ENCODE data around the gene LRRC25. TPM values are rescaled to one million over a fixed set of nuclear protein-coding genes. Genes with fewer than 3 reads are reported as not detected.
"Not testable (repeated sequence)": the region's sequence is repeated elsewhere in the genome, so short reads cannot be mapped to it uniquely, and the experiment has no call there.

LRRC25 gene
- polyA plus RNA-seq, 3 donors = 0.75 to 1.6 (median 0.88) TPM

DNA sequence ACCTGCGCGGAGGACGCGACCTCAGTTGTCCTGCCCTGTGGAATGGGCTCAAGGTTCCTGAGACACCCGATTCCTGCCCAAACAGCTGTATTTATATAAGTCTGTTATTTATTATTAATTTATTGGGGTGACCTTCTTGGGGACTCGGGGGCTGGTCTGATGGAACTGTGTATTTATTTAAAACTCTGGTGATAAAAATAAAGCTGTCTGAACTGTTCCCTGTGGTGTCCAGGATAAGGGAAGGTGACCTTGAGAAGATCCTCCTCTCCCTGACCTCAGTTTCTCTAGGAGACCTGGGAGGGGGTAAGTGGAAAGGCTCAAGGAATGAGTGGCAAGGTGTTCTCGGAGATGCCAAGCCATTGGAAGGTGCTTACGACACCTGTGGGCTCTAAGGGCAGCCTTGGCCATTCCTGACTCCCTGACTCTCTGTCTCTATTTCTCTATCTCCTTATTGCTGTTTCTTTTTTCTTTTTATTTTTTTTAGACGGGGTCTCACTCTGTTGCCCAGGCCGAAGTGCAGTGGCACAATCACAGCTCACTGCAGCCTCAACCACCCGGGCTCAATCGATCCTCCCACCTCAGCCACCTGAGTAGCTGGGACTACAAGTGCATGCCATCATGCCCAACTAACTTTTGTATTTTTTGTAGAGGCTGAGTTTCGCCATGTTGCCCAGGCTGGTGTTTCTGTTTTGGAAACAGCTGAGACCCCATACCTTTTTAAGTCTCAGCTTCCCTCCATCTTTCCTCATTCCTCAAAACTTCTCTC lies 8.3 kb downstream of the LRRC25 start:
- no peak for DNase-seq (ENCODE audit: extremely low read depth in 1 of 11, low read depth in 9 of 11, low spot score in 4 of 11)

DNA sequence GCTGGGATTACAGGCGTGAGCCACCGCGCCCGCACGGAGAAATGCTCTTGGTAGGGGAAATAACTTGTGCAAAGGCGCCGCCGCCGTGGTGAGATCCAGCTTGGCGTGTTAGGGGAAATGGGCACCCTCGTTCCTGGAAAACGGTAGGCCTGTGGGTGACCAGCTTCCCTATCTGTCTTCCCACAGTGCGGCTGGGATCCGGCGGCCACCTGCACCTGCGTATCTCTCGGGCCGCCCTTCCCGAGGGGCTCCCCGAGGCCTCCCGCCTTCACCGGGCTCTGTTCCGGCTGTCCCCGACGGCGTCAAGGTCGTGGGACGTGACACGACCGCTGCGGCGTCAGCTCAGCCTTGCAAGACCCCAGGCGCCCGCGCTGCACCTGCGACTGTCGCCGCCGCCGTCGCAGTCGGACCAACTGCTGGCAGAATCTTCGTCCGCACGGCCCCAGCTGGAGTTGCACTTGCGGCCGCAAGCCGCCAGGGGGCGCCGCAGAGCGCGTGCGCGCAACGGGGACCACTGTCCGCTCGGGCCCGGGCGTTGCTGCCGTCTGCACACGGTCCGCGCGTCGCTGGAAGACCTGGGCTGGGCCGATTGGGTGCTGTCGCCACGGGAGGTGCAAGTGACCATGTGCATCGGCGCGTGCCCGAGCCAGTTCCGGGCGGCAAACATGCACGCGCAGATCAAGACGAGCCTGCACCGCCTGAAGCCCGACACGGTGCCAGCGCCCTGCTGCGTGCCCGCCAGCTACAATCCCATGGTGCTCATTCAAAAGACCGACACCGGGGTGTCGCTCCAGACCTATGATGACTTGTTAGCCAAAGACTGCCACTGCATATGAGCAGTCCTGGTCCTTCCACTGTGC lies 9.1 kb downstream of the LRRC25 start:
- DNase-seq (ENCODE audit: extremely low read depth in 1 of 11, low read depth in 9 of 11, low spot score in 4 of 11) = peak in 10 of 11 donors; percentile 72 to 86 (median 77)

DNA sequence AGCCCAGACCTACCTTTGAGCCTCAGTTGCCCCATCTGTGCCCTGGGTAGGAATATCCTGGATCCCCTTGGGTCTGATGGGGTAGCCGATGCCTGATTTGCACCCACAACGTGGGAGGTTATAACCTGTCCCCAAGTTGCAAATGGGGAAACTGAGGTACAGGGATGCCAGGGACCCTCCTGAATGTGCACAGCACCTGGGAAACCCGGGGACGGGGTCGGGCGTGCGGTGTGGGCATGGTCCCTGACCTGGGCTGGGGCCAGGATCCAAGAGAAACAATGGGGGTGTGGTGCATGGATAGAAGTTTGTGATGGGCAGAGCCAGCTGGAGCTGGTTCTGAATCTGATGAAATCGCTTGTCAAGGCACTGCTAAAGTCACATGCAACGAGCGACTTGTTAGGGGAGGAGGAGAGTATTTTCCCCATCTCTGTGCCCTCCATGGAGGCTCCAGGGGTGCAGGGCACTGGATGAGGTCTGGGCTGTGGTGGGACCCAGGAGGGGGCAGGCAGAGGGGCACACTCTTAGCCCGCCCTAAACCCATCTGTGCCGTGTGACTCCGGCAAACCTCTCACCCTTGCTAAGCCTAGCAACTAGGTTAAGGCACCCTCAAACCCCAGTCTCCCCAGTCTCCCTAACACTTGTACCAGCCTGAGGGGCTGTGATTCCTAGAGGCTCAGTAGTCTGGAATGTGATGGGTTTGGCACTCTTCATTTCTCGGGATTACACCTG lies 10.7 kb downstream of the LRRC25 start:
- DNase-seq (ENCODE audit: extremely low read depth in 1 of 11, low read depth in 9 of 11, low spot score in 4 of 11) = no peak

DNA sequence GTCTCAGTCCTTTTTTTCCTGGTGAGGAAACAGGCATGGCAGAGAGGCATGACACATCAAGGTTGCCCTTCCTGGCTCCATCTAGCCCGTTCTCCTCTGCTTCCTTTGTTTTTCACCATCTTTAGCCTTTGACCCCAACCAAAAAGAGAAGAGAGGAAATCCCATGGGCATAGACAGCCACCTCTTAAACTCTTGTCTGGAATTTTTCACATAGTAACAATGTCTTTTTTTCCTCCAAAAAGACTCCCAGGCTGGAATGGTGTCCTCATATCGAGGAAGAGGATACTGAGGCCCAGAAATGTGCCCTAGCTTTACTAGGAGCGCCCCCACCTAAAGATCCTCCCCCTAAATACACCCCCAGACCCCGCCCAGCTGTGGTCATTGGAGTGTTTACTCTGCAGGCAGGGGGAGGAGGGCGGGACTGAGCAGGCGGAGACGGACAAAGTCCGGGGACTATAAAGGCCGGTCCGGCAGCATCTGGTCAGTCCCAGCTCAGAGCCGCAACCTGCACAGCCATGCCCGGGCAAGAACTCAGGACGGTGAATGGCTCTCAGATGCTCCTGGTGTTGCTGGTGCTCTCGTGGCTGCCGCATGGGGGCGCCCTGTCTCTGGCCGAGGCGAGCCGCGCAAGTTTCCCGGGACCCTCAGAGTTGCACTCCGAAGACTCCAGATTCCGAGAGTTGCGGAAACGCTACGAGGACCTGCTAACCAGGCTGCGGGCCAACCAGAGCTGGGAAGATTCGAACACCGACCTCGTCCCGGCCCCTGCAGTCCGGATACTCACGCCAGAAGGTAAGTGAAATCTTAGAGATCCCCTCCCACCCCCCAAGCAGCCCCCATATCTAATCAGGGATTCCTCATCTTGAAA lies 11.5 kb downstream of the LRRC25 start, which contains the start of gene GDF15:
GDF15 (plus strand) TSS at position 484 of the 868 bp plus-strand sequence; CDS start at position 516, 32 bp downstream.
- peak in 2 of 11 donors; percentile 52 to 53 for DNase-seq (ENCODE audit: extremely low read depth in 1 of 11, low read depth in 9 of 11, low spot score in 4 of 11)

DNA sequence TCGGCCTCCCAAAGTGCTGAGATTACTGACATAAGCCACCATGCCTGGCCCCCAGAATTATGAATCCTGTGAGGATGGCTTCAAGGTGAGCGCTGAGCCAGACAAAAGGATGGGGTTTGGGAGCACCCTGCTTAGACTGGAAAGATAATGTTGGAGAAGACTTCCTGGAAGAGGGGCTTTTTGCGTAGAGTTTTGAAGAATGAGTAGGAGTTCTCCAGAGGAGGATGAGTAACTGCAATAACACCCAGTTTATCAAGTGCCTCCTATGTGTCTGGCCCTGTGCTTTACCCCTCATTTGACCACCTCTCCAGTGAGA lies 12.1 kb downstream of the LRRC25 start:
- DNase-seq (ENCODE audit: extremely low read depth in 1 of 11, low read depth in 9 of 11, low spot score in 4 of 11) = no peak

DNA sequence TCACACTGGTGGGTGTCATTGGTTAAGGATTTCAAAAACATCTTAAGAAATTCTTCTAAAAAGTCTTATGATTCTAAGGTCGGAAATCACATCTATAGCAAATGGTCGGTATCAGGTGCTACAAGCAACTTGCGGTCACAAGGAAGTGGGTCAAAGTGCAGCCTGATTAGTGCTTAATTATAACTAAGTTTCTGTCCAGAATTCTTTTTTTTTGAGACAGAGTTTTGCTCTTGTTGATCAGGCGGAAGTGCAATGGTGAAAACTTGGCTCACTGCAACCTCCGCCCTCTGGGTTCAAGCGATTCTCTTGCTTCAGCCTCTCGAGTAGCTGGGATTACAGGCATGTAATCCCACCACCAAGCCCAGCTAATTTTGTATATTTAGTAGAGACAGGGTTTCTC lies 12.6 kb downstream of the LRRC25 start:
- DNase-seq (ENCODE audit: extremely low read depth in 1 of 11, low read depth in 9 of 11, low spot score in 4 of 11) = no peak

DNA sequence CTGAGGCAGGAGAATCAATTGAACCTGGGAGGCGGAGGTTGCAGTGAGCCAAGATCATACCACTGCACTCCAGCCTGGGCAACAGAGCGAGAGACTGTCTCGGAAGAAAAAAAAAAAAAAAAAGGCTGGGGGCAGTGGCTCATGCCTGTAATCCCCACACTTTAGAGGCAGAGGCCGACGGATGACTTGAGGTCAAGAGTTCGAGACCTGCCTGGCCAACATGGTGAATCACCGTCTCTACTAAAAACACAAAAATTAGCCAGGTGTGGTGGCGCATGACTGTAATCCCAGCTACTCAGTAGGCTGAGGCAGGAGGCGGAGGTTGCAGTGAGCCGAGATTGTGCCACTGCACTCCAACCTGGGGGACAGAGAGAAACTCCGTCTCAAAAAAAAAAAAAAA lies 13.8 kb downstream of the LRRC25 start:
- not testable (repeated sequence) for DNase-seq (ENCODE audit: extremely low read depth in 1 of 11, low read depth in 9 of 11, low spot score in 4 of 11)

DNA sequence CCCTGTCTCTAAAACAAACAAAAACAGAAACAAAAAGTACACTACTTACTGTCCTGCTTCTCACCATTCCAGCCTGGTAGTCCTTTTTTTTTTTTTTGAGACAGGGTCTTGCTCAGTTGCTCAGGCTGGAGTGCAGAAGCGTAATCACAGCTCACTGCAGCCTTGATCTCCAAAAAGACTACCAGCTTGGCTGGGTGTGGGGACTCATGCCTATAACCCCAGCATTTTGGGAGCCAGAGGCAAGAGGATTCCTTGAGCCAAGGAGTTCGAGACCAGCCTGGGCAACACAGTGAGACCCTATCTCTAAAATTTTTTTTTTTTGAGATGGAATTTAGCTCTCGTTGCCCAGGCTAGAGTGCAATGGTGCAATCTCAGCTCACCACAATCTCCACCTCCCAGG lies 16.6 kb downstream of the LRRC25 start:
- no peak for DNase-seq (ENCODE audit: extremely low read depth in 1 of 11, low read depth in 9 of 11, low spot score in 4 of 11)

DNA sequence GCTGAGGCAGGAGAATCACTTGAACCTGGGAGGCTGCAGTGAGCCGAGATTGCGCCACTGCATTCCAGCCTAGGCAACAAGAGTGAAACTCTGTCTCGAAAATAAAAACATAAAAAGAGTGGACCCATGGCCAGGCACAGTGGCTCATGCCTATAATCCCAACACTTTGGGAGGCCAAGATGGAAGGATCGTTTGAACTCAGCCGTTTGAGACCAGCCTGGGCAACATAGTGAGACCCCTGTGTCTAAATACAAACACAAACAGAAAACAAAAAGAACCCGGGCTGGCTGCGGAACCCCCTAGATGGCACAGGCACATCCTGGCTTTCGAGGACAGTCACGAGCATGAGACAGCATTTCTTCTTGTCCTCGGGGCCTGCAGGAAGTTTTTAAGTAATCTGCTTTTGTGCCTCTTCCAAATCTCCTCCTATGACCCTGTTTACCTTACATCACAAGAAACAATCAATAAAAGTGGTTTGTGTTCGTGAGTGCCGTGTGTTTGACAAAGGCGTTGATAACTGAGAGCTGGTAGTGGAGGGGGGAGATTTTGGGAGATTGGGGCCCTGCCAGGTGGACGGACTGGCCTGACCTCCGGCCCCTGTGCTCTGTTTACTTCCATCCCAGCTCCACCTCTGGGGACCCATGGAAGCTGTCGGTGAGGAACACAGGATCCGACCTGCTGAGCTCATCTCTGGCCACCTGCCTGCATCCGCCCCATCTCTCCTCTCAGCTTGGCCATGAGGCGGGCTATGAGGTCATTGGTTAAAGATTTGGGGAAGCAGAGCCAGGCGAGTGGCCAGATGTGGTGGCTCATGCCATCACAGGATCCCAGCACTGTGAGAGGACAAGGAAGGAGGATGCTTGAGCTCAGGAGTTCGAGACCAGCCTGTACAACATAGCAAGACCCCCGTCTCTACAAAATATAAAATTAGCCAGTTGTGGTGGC lies 17.3 kb downstream of the LRRC25 start:
- DNase-seq (ENCODE audit: extremely low read depth in 1 of 11, low read depth in 9 of 11, low spot score in 4 of 11) = no peak

DNA sequence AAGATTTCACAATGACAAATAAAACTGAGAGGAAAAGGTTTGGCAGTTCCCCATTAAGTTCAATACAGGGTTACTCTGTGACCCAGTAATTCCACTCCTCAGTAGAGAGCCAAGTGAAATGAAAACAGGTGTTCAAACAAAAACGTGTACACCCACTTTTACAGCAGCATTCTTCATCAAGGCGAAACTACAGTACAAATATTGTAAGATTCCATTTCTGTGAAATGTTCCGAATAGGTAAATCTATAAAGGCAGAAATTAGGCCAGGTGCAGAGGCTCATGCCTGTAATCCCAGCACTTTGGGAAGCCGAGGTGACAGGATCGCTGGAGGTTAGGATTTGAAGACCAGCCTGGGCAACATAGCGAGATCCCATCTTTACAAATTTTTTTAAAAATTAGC lies 20.4 kb downstream of the LRRC25 start:
- DNase-seq (ENCODE audit: extremely low read depth in 1 of 11, low read depth in 9 of 11, low spot score in 4 of 11) = no peak

DNA sequence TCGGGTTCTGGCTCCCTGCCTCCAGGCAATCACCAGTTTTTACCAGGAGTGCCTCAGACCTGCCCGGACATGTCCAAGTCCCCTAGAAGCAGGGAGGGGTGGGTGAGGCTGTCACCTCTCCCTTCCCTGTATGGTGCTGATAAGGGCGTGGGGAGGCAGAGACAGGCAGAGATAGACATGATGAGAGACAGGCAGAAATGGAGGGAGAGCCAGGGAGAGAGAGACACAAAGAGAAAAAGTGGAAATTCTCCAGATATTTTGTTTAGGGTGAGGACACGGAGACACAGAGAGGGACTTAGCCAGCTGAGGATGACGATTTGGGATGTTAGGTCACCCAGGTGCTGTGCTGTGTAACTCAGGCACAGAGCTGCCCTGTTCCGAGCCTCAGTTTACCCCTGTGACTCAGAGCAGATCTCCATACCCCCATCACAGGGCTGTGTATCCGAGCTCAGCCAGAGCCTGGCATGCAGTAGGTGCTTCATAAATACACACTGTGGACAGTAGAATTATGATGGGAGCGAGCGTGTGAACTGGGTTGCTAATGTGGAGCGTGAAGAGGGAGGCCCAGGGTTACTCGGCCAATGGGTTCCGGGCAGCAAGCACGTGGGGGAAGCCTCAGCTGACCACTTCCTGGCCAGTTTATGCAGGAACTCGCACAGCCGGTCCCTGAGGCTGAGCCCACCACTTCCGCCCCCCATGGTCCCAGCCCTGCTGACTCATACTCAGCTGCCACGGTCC lies 23.4 kb downstream of the LRRC25 start:
- DNase-seq (ENCODE audit: extremely low read depth in 1 of 11, low read depth in 9 of 11, low spot score in 4 of 11) = peak in 8 of 11 donors; percentile 74 to 90 (median 87)

DNA sequence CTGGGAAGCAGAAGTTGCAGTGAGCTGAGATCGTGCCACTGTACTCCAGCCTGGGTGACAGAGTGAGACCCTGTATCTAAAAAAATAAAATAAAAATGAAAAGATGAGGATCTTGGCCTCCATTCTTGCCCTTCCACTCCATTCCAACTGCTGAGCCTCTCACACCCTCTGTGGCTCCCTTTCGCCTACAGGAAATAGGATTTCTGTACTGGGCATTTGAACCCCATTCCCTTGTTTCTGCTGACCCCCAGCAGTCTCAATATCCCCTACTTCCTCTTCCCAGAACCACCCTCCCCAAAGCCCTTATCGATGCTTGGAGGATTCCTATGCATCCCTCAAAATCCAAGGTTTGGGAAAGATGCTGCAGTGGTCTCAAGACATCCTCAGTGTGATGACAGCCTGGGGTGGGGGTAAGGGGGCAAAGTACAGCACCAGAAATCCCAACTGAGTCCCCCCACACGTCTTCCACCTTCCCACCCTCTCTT lies 24.0 kb downstream of the LRRC25 start:
- no peak for DNase-seq (ENCODE audit: extremely low read depth in 1 of 11, low read depth in 9 of 11, low spot score in 4 of 11)

DNA sequence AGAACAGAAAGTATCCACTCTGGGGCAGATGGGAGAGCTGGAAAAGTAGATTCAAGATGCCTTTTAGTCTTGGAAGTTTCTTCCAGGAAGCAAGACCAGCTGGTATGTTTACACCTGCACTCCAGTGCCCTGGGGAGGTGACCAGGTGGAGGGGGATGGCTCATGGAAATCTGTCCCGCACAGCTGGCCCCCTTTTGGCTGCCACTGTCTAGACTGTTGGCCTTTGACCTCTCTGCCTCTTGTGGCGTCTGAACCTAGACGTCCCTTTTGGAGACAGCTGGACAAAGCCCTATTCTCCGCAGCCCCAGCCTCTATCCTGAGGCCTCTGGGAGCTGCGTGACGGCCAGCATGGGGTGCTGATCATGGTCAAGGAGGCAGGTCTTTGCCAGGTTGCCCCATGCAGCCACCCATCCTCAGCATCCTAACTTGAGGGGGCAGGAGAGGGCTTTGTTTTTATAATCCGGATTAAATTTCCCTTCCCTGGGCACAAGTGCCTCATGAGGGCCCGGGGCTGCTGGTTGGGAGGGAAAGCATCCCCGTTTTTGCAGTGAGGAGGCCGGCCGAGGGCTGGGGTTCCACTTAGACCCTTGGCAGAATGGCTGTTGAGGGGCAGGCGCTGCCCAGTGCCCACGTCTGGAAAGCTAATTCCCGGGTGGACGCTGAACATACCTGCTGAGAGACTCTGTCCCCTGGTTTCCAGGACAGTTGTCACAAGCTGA lies 28.8 kb downstream of the LRRC25 start:
- no peak for DNase-seq (ENCODE audit: extremely low read depth in 1 of 11, low read depth in 9 of 11, low spot score in 4 of 11)

DNA sequence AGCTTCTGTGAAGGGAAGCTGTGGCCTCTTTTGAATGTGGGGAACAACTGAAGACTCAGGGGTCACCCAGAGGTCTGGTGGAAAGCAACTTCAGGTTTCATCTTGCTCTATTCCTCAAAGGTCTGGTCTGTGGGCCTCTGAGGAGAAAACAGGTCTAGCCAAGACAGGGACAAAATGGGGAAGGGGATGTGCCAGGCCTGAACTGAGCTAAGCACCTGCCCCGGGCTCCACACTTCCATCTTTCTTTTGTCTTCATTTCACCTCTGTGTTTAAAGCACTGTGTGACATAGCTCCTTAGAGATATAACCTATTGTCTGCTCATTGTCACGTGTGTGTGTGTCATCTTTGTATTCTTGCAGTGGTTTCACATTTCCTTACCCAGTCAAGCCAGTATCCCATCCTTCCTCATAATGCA lies 31.4 kb downstream of the LRRC25 start:
- DNase-seq (ENCODE audit: extremely low read depth in 1 of 11, low read depth in 9 of 11, low spot score in 4 of 11) = no peak

DNA sequence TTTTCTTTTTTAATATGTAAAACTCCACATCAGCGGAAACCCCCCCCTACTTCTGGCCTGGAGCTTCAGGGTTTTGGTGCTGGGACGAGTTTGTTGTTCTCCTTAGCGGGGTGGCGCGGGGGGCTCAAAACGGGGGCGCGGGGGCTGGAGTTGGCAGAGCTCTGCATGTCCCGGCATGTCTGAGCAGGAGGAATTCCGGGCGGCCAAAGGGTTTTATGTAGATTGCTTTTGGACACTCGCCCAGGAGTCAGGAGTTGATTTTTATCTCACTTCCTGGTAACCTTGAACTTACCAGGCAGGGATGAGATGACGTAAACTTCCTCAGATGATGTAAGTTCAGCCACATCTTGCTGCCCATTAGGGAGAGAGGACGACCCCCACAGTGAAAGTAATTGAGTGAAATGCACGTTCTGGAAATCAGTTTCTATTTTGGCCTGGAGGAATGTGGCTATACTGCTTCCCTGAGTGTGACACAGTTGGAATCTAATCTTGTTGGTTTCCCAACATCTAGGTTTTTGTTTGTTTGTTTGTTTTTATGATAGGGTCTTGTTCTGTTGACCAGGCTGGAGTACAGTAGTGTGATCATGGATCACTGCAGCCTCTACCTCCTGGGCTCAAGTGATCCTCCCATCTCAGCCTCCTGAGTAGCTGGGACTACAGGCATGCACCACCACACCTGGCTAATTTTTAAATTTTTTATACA lies 32.4 kb downstream of the LRRC25 start:
- peak; percentile 67 to 94 (median 86) for DNase-seq (ENCODE audit: extremely low read depth in 1 of 11, low read depth in 9 of 11, low spot score in 4 of 11)
